ENCODE data around the gene ELK4. TPM values are rescaled to one million over a fixed set of nuclear protein-coding genes. Genes with fewer than 3 reads are reported as not detected.

ELK4 gene
- total and polyA plus RNA-seq, 11 donors: 5.0 to 54.9 (median 35.7) TPM

- 39 to 47% (median 41%) methylated on average over 10 of the region's 10 CpGs for WGBS, 4 donors
- peak overlapping the region in 11 of 12 donors; percentile 8 to 78 (median 62) for H3K27ac ChIP-seq
- TF ChIP-seq POLR2A (IDR thresholded peaks at IDR 0.05) (no peak), CTCF (IDR thresholded peaks at IDR 0.05) (no peak)
- peak overlapping the region in 11 of 12 donors; percentile 2 to 83 (median 65) for H3K4me3 ChIP-seq
- ATAC-seq: peak; percentile 26 to 64 (median 56)
- H3K36me3 ChIP-seq: no peaks in the 10 kb centered on the region
- peaks cover 4 to 39% (median 26%) of the 10 kb centered on the region in 12 donors for H3K4me1 ChIP-seq
- H3K9me3 ChIP-seq: no peaks in the 10 kb centered on the region
- peaks cover 0 to 6% (median 0%) of the 10 kb centered on the region in 9 donors for H3K27me3 ChIP-seq
- intact Hi-C loops (cut with DNase I): loop anchor here in 2 of 10 donors (2.0 to 10.0 kb wide), 3 partner anchors 28 to 296 kb away; no protein-coding TSS in a partner anchor
- DNase-seq: peak; percentile 47 to 69 (median 49)
These were observed 46.7 kb upstream of the ELK4 start for GRCh38 chr1:205678286-205679111.

GRCh38 chr1:205677167-205677566 lies 45.4 kb upstream of the ELK4 start:
- ATAC-seq (no peak), DNase-seq (no peak)
- peaks cover 0 to 6% (median 0%) of the 10 kb centered on the region in 9 donors for H3K27me3 ChIP-seq
- H3K36me3 ChIP-seq: no peaks in the 10 kb centered on the region
- no peak overlapping the region for H3K27ac ChIP-seq
- 72 to 86% (median 81%) methylated on average over 5 of the region's 5 CpGs for WGBS, 4 donors
- intact Hi-C loops (cut with DNase I): loop anchor here in 2 of 10 donors (10.0 kb wide), 2 partner anchors 238 to 298 kb away; no protein-coding TSS in a partner anchor
- H3K4me3 ChIP-seq: no peak overlapping the region
- H3K9me3 ChIP-seq: no peaks in the 10 kb centered on the region
- TF ChIP-seq POLR2A (IDR thresholded peaks at IDR 0.05): no peak
- TF ChIP-seq CTCF (IDR thresholded peaks at IDR 0.05): no peak
- peaks cover 4 to 39% (median 26%) of the 10 kb centered on the region in 12 donors for H3K4me1 ChIP-seq

- Histone ChIP-seq H3K27me3 (peaks cover 0 to 6% (median 0%) of the 10 kb centered on the region in 9 donors), H3K9me3 (no peaks in the 10 kb centered on the region), H3K4me1 (peaks cover 4 to 39% (median 26%) of the 10 kb centered on the region in 12 donors), H3K4me3 (no peak overlapping the region), H3K36me3 (no peaks in the 10 kb centered on the region), H3K27ac (no peak overlapping the region)
- WGBS, 4 donors: 41 to 72% (median 61%) methylated on average over 3 of the region's 3 CpGs
- intact Hi-C loops (cut with DNase I): loop anchor here in 2 of 10 donors (10.0 kb wide), 2 partner anchors 238 to 298 kb away; no protein-coding TSS in a partner anchor
- TF ChIP-seq POLR2A (IDR thresholded peaks at IDR 0.05): no peak
- TF ChIP-seq CTCF (IDR thresholded peaks at IDR 0.05): no peak
- DNase-seq: no peak
- ATAC-seq: no peak
These were observed 44.8 kb upstream of the ELK4 start for GRCh38 chr1:205676597-205676996.

GRCh38 chr1:205676002-205676401 lies 44.2 kb upstream of the ELK4 start:
- Histone ChIP-seq H3K27ac (no peak overlapping the region), H3K27me3 (peaks cover 0 to 6% (median 0%) of the 10 kb centered on the region in 9 donors), H3K9me3 (no peaks in the 10 kb centered on the region), H3K36me3 (no peaks in the 10 kb centered on the region), H3K4me3 (no peak overlapping the region), H3K4me1 (peaks cover 4 to 39% (median 26%) of the 10 kb centered on the region in 12 donors)
- WGBS, 4 donors: 89 to 98% (median 95%) methylated on average over 3 to 5 of the region's 5 CpGs
- DNase-seq (no peak), ATAC-seq (no peak)
- no peak for TF ChIP-seq POLR2A (IDR thresholded peaks at IDR 0.05)
- no peak for TF ChIP-seq CTCF (IDR thresholded peaks at IDR 0.05)
- intact Hi-C loops (cut with DNase I): loop anchor here in 2 of 10 donors (10.0 kb wide), 2 partner anchors 239 to 299 kb away; no protein-coding TSS in a partner anchor

All from heart left ventricle (tissue), 16 donors.